Neural progenitor cell (in vitro differentiated cells): Measurements from ENCODE around the gene MAGI2.

Experiments used
- EZH2 ChIP-seq: fragments of 200-600 bp; sonication (generic); IDR thresholded peaks from 2 replicates; pipeline ENCODE4 v1.6.1; 2017; ENCODE audit warnings: antibody characterized with exemption, mild to moderate bottlenecking, moderate library complexity
- TF ChIP-seq, protein P1 (sequence below): fragments of 200-600 bp; sonication (generic); IDR thresholded peaks from 2 replicates; pipeline ENCODE4 v1.5.1; 2017; ENCODE audit warnings: antibody characterized with exemption, mild to moderate bottlenecking

DNA sequence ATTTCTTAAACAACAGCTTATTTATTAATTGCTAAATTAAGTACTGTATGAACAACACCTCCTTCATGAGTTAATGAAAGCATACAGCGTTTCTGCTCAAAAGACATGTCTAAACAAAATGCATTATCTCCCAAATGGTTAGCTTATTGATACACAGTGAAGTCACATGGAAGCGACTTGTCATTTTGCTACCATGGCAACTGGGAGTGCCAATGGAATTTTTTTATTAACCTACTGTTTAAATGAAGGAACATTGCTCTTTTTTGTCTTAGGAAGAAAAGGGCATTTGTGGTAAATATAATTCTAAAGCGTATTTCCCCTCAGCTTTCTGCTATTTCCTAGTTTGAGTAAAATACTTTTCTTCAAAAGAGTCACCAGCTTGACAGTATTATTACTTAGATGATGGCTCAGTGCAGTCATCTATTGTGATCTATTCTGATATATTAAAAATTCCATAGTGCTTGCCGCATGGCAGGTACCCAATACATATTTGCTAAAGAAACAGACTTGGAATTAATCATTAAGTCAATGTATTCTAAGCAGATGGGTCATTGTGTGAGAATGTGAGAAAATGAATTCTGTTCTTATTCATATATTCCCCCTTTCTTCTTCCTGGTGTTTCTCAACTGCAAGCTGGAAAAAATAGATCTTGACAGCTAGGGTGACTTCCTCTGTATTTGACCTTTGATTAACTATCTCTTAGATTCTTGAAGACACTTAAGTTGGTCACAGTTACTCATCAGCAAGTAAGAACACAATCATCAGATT, 818.3 kb downstream of the MAGI2 start:
- TF ChIP-seq, protein P1, sequence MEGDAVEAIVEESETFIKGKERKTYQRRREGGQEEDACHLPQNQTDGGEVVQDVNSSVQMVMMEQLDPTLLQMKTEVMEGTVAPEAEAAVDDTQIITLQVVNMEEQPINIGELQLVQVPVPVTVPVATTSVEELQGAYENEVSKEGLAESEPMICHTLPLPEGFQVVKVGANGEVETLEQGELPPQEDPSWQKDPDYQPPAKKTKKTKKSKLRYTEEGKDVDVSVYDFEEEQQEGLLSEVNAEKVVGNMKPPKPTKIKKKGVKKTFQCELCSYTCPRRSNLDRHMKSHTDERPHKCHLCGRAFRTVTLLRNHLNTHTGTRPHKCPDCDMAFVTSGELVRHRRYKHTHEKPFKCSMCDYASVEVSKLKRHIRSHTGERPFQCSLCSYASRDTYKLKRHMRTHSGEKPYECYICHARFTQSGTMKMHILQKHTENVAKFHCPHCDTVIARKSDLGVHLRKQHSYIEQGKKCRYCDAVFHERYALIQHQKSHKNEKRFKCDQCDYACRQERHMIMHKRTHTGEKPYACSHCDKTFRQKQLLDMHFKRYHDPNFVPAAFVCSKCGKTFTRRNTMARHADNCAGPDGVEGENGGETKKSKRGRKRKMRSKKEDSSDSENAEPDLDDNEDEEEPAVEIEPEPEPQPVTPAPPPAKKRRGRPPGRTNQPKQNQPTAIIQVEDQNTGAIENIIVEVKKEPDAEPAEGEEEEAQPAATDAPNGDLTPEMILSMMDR: no peak
- TF ChIP-seq EZH2: no peak
